ENCODE results near the gene NCEH1. TPM values are rescaled to one million over a fixed set of nuclear protein-coding genes. Genes with fewer than 3 reads are reported as not detected.

Gene NCEH1
- total RNA-seq, 1 donor from 2014 or later: 19.1 TPM

DNA sequence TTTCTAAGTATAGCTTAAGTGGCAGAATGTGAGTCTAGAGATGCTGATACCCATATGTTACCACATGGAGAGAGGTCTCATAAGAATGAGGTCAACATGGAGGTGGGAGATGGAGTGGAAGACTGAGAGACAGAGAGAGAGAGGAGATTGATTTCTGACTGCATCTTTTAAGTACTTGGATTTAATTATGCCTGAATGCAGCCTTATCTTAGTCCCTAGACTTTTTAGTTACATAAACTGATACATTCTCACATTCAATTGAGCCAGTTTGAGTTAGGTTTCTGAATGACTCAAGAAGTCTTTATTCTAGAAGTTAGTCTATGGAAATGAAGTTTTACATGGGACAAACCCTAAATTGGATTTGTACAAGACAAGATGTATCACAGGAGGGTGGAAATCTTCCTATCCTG lies 129.1 kb downstream of the NCEH1 start:
- intact Hi-C loops (cut with DNase I): no loop called here
- H3K4me1 ChIP-seq: no peaks in the 10 kb centered on the region
- no peaks in the 10 kb centered on the region for H3K9me3 ChIP-seq

GRCh38 chr3:172580680-172581401 lies 130.0 kb downstream of the NCEH1 start:
- no peaks in the 10 kb centered on the region for H3K9me3 ChIP-seq
- no peaks in the 10 kb centered on the region for H3K36me3 ChIP-seq
- no peaks in the 10 kb centered on the region for H3K27me3 ChIP-seq
- no peak for TF ChIP-seq CTCF (IDR thresholded peaks at IDR 0.05)
- H3K4me1 ChIP-seq: no peaks in the 10 kb centered on the region
- DNase-seq (ENCODE audit: low spot score in 2 of 2): no peak
- H3K27ac ChIP-seq: no peak overlapping the region
- intact Hi-C loops (cut with DNase I): no loop called here
- H3K4me3 ChIP-seq: no peak overlapping the region

More for the DNA sequence above, 129.1 kb downstream of the NCEH1 start:
- Histone ChIP-seq H3K36me3 (no peaks in the 10 kb centered on the region), H3K27me3 (no peaks in the 10 kb centered on the region), H3K27ac (no peak overlapping the region), H3K4me3 (no peak overlapping the region)
- TF ChIP-seq CTCF (IDR thresholded peaks at IDR 0.05): no peak
- DNase-seq (ENCODE audit: low spot score in 2 of 2): no peak

Other genes with a start within 250 kb of the NCEH1 start
- 89.8 TPM for gene TNFSF10, start 187.6 kb downstream of the NCEH1 start, total RNA-seq
- gene ECT2, start 39.7 kb upstream of the NCEH1 start, total RNA-seq: 27.1 TPM